ENCODE measurements around the gene KCNMB1.

KCNMB1 gene

GRCh38 chr5:170388818-170389549 lies at the start of gene KCNMB1:
TSS of gene KCNMB1 (minus strand) at chr5:170389367. CDS start at chr5:170385447, 3,920 bp downstream.
- no peak for DNase-seq (ENCODE audit: low read depth)

GRCh38 chr5:170438581-170438980 lies 49.4 kb upstream of the KCNMB1 start:
- DNase-seq (ENCODE audit: low read depth): no peak

- no peak for DNase-seq (ENCODE audit: low read depth)
Measured at GRCh38 chr5:170437621-170438375, 48.6 kb upstream of the KCNMB1 start.

GRCh38 chr5:170436335-170436734 lies 47.2 kb upstream of the KCNMB1 start:
- no peak for DNase-seq (ENCODE audit: low read depth)

GRCh38 chr5:170434966-170435605 lies 45.9 kb upstream of the KCNMB1 start:
- peak; percentile 56 for DNase-seq (ENCODE audit: low read depth)

GRCh38 chr5:170432669-170433068 lies 43.5 kb upstream of the KCNMB1 start:
- DNase-seq (ENCODE audit: low read depth): no peak

GRCh38 chr5:170431571-170431970 lies 42.4 kb upstream of the KCNMB1 start:
- DNase-seq (ENCODE audit: low read depth): no peak

GRCh38 chr5:170430866-170431437 lies 41.8 kb upstream of the KCNMB1 start:
- no peak for DNase-seq (ENCODE audit: low read depth)

- no peak for DNase-seq (ENCODE audit: low read depth)
Measured at GRCh38 chr5:170430256-170430655, 41.1 kb upstream of the KCNMB1 start.

- DNase-seq (ENCODE audit: low read depth): no peak
Measured at GRCh38 chr5:170429014-170429413, 39.8 kb upstream of the KCNMB1 start.

GRCh38 chr5:170427672-170428236 lies 38.6 kb upstream of the KCNMB1 start:
- DNase-seq (ENCODE audit: low read depth): no peak

GRCh38 chr5:170426786-170427185 lies 37.6 kb upstream of the KCNMB1 start:
- DNase-seq (ENCODE audit: low read depth): no peak

GRCh38 chr5:170426149-170426767 lies 37.1 kb upstream of the KCNMB1 start:
- DNase-seq (ENCODE audit: low read depth): no peak

GRCh38 chr5:170425731-170426130 lies 36.6 kb upstream of the KCNMB1 start:
- no peak for DNase-seq (ENCODE audit: low read depth)

GRCh38 chr5:170424629-170425028 lies 35.5 kb upstream of the KCNMB1 start:
- no peak for DNase-seq (ENCODE audit: low read depth)

GRCh38 chr5:170423692-170424091 lies 34.5 kb upstream of the KCNMB1 start:
- no peak for DNase-seq (ENCODE audit: low read depth)

GRCh38 chr5:170421826-170422225 lies 32.7 kb upstream of the KCNMB1 start:
- DNase-seq (ENCODE audit: low read depth): no peak

- DNase-seq (ENCODE audit: low read depth): peak; percentile 16
Measured at GRCh38 chr5:170420806-170421412, 31.7 kb upstream of the KCNMB1 start.

GRCh38 chr5:170419643-170420042 lies 30.5 kb upstream of the KCNMB1 start:
- no peak for DNase-seq (ENCODE audit: low read depth)

- DNase-seq (ENCODE audit: low read depth): no peak
Measured at GRCh38 chr5:170418736-170419135, 29.6 kb upstream of the KCNMB1 start.

GRCh38 chr5:170416526-170416925 lies 27.4 kb upstream of the KCNMB1 start:
- no peak for DNase-seq (ENCODE audit: low read depth)

All from activated T-cell treated with anti-CD3 and anti-CD28 coated beads for 48 hours (primary cell).